GM12865 (cell line): ENCODE data around the gene RNF144B.

Source experiments
- DNase-seq: peaks from one replicate; pipeline ENCODE4 v3.0.0; 2010; ENCODE audit warnings: low read depth
- H3K4me3 ChIP-seq: 2 replicates; pipeline ENCODE4 v1.5.1; 2011; ENCODE audit warnings: mild to moderate bottlenecking, low read depth, low read length, control low read depth
- CTCF ChIP-seq: IDR thresholded peaks from 2 replicates; pipeline ENCODE4 v1.5.1; 2011; ENCODE audit warnings: low read length, control low read depth, low read depth, inconsistent platforms; ENCODE audit not compliant: insufficient read depth; ENCODE audit errors: missing control alignments

Gene RNF144B

GRCh38 chr6:18495236-18495635 is 108.1 kb downstream of the RNF144B start:
- H3K4me3 ChIP-seq: no peak overlapping the region
- no peak for DNase-seq
- TF ChIP-seq CTCF: no peak

- TF ChIP-seq CTCF: no peak
- no peak for DNase-seq
- H3K4me3 ChIP-seq: no peak overlapping the region
These were observed 109.3 kb downstream of the RNF144B start for GRCh38 chr6:18496462-18496861.

- DNase-seq: no peak
- TF ChIP-seq CTCF: no peak
- H3K4me3 ChIP-seq: no peak overlapping the region
These were observed 109.9 kb downstream of the RNF144B start for GRCh38 chr6:18497006-18497405.

GRCh38 chr6:18498408-18498807 is 111.3 kb downstream of the RNF144B start:
- TF ChIP-seq CTCF: no peak

GRCh38 chr6:18500921-18501662 is 113.9 kb downstream of the RNF144B start:
- TF ChIP-seq CTCF: no peak
- no peak overlapping the region for H3K4me3 ChIP-seq
- no peak for DNase-seq

More at GRCh38 chr6:18498408-18498807, 111.3 kb downstream of the RNF144B start:
- DNase-seq: no peak
- H3K4me3 ChIP-seq: no peak overlapping the region

GRCh38 chr6:18501663-18502013 is 114.5 kb downstream of the RNF144B start:
- no peak for DNase-seq

More at GRCh38 chr6:18501663-18502013, 114.5 kb downstream of the RNF144B start:
- no peak for TF ChIP-seq CTCF
- no peak overlapping the region for H3K4me3 ChIP-seq
